ENCODE data around the gene SCRN1. TPM values are rescaled to one million over a fixed set of nuclear protein-coding genes. Genes with fewer than 3 reads are reported as not detected.

SCRN1 gene
- polyA plus RNA-seq, 1 donor from 2014 or later = 130 TPM

DNA sequence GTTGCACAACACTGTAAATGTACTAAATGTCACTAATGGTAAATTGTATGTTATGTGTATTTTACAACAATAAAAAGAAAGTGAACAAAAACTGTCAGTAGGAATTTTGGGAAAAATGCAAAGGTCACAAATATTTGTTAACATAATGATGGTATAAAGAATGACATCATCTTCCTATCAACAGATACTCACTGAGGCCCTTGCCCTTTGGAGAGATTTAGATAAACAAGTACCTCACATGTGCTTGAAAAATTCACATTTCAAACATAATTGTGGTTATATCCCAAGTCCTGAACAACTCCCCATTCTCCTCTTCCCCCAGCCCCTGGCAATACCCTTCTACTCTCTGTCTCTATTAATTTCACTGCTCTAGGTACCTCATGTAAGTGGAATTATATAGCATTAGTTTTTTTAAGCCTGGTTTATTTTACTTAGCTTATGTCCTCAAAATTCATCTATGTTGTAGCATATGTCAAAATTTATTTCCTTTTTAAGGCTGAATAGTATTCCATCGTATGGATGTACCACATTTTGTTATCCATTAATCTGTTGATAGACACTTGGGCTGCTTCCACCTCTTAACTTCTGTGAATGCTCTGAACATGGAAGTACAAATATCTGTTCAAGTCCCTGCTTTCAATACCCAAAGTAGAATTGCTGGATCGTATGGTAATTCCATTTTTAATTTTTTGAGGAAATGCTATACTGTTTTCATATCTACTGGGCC, 92.8 kb downstream of the SCRN1 start:
- Histone ChIP-seq H3K79me2 (replicated peaks; ENCODE audit: insufficient read depth, low read length) (no peaks in the 10 kb centered on the region), H3K36me3 (ENCODE audit: insufficient read depth, low read length) (no peaks in the 10 kb centered on the region), H3F3A (ENCODE audit: insufficient read depth, low read length, poor library complexity, severe bottlenecking) (no peaks in the 10 kb centered on the region), H3K4me2 (ENCODE audit: low read length) (no peak overlapping the region), H3K27ac (ENCODE audit: low read length) (no peak overlapping the region), H3K27me3 (ENCODE audit: insufficient read depth, low read depth, low read length) (no peaks in the 10 kb centered on the region), H2AFZ (ENCODE audit: low read depth, low read length) (no peak overlapping the region), H3K9me2 (ENCODE audit: insufficient read depth, low read length) (no peaks in the 10 kb centered on the region), H3K9ac (ENCODE audit: low read length) (no peak overlapping the region), H3K9me3 (ENCODE audit: low read length) (no peaks in the 10 kb centered on the region), H3K4me3 (ENCODE audit: low read length) (no peak overlapping the region), H4K20me1 (ENCODE audit: insufficient read depth) (no peaks in the 10 kb centered on the region)
- no peak for TF ChIP-seq CTCF (IDR thresholded peaks at IDR 0.05; ENCODE audit: poor library complexity, severe bottlenecking)
- no peak for TF ChIP-seq EP300 (conservative IDR thresholded peaks at IDR 0.05; ENCODE audit: poor library complexity, severe bottlenecking)
- TF ChIP-seq MXI1 (conservative IDR thresholded peaks at IDR 0.05; ENCODE audit: poor library complexity, severe bottlenecking) = no peak
- TF ChIP-seq RAD21 (conservative IDR thresholded peaks at IDR 0.05) = no peak
- no peak for TF ChIP-seq POLR2AphosphoS5 (IDR thresholded peaks at IDR 0.05)
- TF ChIP-seq SMC3 (conservative IDR thresholded peaks at IDR 0.05; ENCODE audit: poor library complexity) = no peak
- no peak for TF ChIP-seq EZH2 (IDR thresholded peaks at IDR 0.05; ENCODE audit: borderline replicate concordance, insufficient read depth, low read length, poor library complexity, severe bottlenecking)
- no peak for TF ChIP-seq TAF1 (IDR thresholded peaks at IDR 0.05; ENCODE audit: low read depth)
- TF ChIP-seq REST (IDR thresholded peaks at IDR 0.05; ENCODE audit: borderline replicate concordance) = no peak

DNA sequence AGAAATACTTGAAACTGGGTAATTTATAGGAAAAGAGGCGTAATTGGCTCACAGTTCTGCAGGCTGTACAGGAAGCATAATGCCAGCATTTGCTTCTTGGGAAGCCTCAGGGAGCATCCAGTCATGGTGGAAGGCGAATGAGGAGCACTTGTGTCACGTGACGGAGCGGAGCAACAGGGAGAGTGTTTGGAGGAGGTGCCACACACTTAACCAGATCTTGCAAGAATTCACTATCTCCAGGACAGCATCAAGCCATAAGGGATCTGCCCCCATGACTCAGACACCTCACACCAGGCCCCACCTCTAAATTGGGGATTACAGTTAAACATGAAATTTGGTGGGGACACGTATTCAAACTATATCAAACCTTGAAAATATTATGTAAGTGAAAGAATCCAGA, 94.0 kb downstream of the SCRN1 start:
- H4K20me1 ChIP-seq (ENCODE audit: insufficient read depth) = no peaks in the 10 kb centered on the region

More for the DNA sequence above, 94.0 kb downstream of the SCRN1 start:
- no peak overlapping the region for H3K27ac ChIP-seq (ENCODE audit: low read length)
- no peak overlapping the region for H3K9ac ChIP-seq (ENCODE audit: low read length)
- no peaks in the 10 kb centered on the region for H3F3A ChIP-seq (ENCODE audit: insufficient read depth, low read length, poor library complexity, severe bottlenecking)
- no peaks in the 10 kb centered on the region for H3K27me3 ChIP-seq (ENCODE audit: insufficient read depth, low read depth, low read length)
- no peaks in the 10 kb centered on the region for H3K9me3 ChIP-seq (ENCODE audit: low read length)
- H3K4me3 ChIP-seq (ENCODE audit: low read length) = no peak overlapping the region
- H3K79me2 ChIP-seq (replicated peaks; ENCODE audit: insufficient read depth, low read length) = no peaks in the 10 kb centered on the region
- H2AFZ ChIP-seq (ENCODE audit: low read depth, low read length) = no peak overlapping the region
- TF ChIP-seq MXI1 (conservative IDR thresholded peaks at IDR 0.05; ENCODE audit: poor library complexity, severe bottlenecking) (no peak), EZH2 (IDR thresholded peaks at IDR 0.05; ENCODE audit: borderline replicate concordance, insufficient read depth, low read length, poor library complexity, severe bottlenecking) (no peak), SMC3 (conservative IDR thresholded peaks at IDR 0.05; ENCODE audit: poor library complexity) (no peak), EP300 (conservative IDR thresholded peaks at IDR 0.05; ENCODE audit: poor library complexity, severe bottlenecking) (no peak), RAD21 (conservative IDR thresholded peaks at IDR 0.05) (no peak), TAF1 (IDR thresholded peaks at IDR 0.05; ENCODE audit: low read depth) (no peak), REST (IDR thresholded peaks at IDR 0.05; ENCODE audit: borderline replicate concordance) (no peak), CTCF (IDR thresholded peaks at IDR 0.05; ENCODE audit: poor library complexity, severe bottlenecking) (no peak)
- H3K4me2 ChIP-seq (ENCODE audit: low read length) = no peak overlapping the region
- H3K36me3 ChIP-seq (ENCODE audit: insufficient read depth, low read length) = no peaks in the 10 kb centered on the region
- H3K9me2 ChIP-seq (ENCODE audit: insufficient read depth, low read length) = no peaks in the 10 kb centered on the region

All from neural cell (in vitro differentiated cells).